Adrenal gland (tissue), 5 donors: ENCODE measurements around the gene CACNA1C.

Experiments
- CTCF ChIP-seq, 6 experiments: fragments of 450-650 bp in 4 of 6; fragments of 200-600 bp in 2 of 6; sonication (generic) in 1 of 6; IDR thresholded peaks; 1 replicate in 5 of 6; 2 replicates in 1 of 6; pipeline versions ENCODE4 v1.5.1 to v1.8.0; 2016 to 2021; ENCODE audit warnings: antibody characterized with exemption in 6 of 6, mild to moderate bottlenecking in 2 of 6, moderate library complexity in 1 of 6
- POLR2A ChIP-seq, 2 donors: fragments of 450-650 bp; IDR thresholded peaks; one replicate each; pipeline ENCODE4 v1.6.1; 2017; ENCODE audit warnings: antibody characterized with exemption in 2 of 2, mild to moderate bottlenecking in 2 of 2, moderate library complexity in 1 of 2
- donor health status: DM: no; HTN: no; CAD: no.

GRCh38 chr12:2243275-2243674 lies 190.5 kb downstream of the CACNA1C start:
- TF ChIP-seq CTCF (IDR thresholded peaks at IDR 0.05) (no peak), POLR2A (IDR thresholded peaks at IDR 0.05) (no peak)
